ENCODE results near the gene TAS2R31.
"Not testable (repeated sequence)": the region's sequence is repeated elsewhere in the genome, so short reads cannot be mapped to it uniquely, and the experiment has no call there.

Gene TAS2R31, protein sequence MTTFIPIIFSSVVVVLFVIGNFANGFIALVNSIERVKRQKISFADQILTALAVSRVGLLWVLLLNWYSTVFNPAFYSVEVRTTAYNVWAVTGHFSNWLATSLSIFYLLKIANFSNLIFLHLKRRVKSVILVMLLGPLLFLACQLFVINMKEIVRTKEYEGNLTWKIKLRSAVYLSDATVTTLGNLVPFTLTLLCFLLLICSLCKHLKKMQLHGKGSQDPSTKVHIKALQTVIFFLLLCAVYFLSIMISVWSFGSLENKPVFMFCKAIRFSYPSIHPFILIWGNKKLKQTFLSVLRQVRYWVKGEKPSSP

DNA sequence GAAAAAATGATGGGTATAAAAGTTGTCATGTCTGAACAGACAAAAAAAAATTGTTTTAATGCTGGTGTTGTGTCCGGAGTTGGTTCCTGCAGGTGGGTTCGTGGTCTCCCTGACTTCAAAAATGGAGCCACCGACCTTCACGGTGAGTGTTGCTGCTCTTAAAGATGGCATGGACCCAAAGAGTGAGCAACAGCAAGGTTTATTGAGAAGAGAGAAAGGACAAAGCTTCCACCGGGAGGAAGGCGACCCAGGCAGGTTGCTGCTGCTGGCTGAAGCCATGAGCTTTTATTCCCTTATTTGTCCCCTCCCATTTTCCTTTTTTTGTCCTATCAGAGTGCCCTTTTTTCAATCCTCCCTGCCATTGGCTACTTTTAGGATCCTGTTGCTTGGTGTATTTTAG, at the start of gene TAS2R31:
TAS2R31 (minus strand) TSS at position 101 of the 400 bp plus-strand sequence; CDS start at position 29, 72 bp downstream.
- H3K4me3 ChIP-seq (ENCODE audit: low read depth, low read length): no peak within 1 kb of the TSS

DNA sequence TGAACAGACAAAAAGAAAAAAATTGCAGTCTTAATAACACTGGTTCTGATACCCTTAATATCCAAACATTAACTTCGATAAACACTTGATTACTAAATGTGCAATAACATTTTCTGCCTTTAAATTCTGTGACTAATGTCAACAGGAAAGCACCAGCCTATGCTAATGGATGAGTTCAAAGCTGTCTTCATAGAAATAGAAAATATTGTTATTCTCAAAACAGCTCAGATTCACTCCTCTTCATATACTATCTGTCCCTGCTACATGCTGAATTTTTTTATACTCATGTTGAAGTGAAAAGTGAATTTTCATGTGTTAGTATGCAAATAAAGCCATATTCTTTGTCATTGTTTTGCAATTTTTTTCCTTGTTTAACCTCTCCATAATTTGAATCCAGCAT, 47.0 kb upstream of the TAS2R31 start:
- no peak overlapping the region for H3K4me3 ChIP-seq (ENCODE audit: low read depth, low read length)

DNA sequence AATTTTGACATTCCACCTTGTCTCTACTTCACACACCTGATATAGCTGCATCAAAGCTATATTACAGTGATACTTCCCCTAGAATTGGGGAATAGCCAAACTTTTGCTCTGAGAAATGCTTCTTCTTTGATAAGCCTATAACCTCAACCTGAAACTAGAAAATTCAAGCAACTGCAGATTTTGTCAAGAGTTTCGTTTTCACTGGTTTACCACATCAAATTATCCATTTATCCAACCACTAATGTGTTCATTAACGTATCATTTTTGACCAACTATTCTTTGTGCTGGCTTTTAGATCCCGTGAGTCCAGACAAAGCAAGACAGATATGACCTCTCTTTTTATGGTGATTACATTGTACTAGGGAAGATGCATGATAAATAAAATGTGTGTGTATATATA, 44.4 kb upstream of the TAS2R31 start:
- no peak overlapping the region for H3K4me3 ChIP-seq (ENCODE audit: low read depth, low read length)

DNA sequence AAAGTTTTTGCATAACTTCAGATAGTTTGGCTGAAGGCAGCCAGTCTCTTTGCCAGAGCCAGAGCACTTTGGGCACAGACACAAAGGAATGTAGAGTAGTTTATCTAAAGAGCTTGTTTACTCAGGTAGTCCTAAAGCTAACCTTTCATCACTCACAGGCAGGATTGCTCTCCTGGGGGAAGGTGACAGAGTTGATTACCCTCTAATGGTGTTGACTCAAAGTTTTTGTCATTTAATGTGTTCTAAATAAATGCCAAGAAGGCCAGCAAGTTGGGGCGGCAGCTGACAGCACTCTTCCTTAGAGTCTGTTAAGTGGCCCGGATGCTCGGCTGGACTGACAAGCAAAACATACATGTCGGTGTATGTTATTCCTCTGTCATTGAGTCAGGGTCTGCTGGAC, 40.2 kb upstream of the TAS2R31 start:
- H3K4me3 ChIP-seq (ENCODE audit: low read depth, low read length): no peak overlapping the region

DNA sequence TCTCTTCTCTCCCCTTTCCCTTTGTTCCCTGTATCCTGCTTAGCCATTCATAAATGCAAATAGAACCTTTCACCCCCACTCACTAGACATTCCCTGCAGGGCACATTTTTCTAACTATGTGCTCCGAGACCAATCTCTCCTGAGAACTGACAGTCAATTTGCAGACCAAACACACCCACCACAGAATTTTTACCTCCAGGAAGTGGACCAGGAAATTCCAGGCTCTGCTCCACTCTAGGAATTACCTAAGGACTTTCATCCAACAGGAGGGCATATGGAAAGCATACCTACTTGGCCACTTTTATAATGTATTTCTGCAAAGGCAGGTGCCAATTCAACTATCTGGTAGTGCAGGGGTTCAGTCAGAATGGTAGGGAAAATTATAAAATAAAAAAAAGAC, 39.8 kb upstream of the TAS2R31 start:
- H3K4me3 ChIP-seq (ENCODE audit: low read depth, low read length): no peak overlapping the region

DNA sequence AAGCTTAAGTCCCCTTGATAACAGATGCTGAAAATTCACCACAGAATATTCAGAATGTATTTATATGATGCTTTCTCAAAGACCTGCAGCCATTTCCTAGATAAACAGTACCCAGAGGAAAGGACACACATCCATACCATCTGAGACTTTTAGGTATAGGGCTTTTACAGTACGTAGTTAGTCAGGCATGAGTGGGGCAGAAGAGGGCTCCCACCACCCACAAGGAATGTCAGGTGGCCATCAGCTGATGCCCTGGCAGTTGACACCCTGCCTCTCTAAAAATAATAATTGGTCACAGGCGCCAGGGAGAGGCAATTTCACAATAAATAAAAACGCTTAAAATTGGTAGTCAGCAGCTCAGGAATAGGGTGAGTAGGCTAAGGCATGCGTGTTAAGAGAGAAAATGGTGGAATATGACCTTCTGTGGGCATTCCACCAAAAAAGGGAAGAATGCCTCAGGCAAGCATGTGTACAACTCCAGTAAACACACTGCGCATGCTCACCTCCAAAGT, 38.7 kb upstream of the TAS2R31 start:
- H3K4me3 ChIP-seq (ENCODE audit: low read depth, low read length): no peak overlapping the region

DNA sequence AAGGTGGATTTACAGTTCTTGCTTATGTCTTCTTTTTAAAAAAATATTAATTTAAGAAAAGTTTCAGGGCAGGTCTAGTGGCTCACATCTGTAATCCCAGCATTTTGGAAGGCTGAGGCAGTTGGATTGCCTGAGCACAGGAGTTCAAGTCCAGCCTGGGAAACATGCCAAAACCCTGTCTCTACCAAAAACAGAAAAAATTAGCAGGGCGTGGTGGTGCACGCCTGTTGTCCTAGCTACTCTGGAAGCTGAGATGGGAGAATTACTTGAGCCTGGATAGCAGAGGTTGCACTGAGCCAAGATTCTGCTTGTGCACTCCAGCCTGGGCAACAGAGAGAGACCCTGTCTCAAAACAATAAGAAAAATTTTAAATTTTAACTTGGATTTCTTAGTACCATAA, 36.3 kb upstream of the TAS2R31 start:
- H3K4me3 ChIP-seq (ENCODE audit: low read depth, low read length): no peak overlapping the region

DNA sequence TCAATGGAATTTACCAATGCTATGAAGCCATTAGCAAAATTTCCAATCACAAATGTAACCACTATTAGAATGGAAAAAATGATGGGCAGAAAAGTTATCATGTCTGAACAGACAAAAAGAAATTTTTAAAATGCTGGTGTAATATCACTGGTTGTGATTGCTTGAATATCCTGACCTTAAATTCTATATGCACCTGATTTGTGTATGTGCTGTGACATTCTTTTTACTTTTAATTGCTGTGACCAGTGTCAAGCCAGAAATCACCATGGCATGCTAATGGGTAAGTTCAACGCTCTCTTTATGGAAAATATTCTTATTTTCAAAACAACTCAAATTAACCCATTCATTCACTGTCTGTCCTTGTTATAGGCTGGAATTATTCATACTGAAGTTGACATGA, 31.0 kb upstream of the TAS2R31 start, which contains the start of gene TAS2R46:
TAS2R46 (minus strand) TSS at position 101 of the 400 bp plus-strand sequence; CDS start at position 101, 0 bp downstream.
- H3K4me3 ChIP-seq (ENCODE audit: low read depth, low read length): not testable (repeated sequence)

DNA sequence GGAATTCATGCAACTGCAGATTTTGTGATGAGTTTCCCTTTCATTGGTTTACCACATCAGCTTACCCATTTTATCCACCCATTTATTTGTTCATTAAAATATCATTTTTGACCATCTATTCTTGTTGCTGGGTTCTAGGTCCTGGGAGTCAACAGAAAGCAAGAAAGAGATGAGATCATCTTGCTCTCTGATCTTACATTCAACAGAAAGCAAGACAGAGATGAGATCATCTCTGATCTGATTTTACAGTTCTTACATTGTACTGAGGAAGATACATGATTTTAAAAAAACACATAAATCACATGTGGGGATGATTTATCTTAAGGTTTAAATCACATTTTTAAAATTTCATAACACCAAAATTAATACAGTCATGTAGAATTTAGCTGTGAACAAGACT, 28.6 kb upstream of the TAS2R31 start:
- no peak overlapping the region for H3K4me3 ChIP-seq (ENCODE audit: low read depth, low read length)

DNA sequence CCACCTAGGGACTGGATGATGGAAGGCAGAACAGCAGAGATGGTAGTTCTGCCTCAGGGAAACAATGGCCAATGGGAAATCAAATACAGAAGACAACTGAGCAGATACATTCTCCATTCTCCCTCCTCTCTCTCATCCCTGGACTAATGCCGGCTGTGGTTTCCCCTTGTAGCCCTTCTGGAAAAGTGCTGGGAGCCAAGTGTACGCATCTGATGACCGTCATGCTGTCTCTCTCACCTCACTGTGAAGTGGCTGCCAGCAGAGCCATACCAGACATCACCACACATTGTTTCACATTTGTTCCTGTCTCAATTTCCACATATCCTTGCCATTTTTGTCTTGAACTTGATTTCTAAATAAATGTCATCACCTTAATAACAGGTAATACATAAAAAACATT, 27.8 kb upstream of the TAS2R31 start:
- H3K4me3 ChIP-seq (ENCODE audit: low read depth, low read length): no peak overlapping the region

DNA sequence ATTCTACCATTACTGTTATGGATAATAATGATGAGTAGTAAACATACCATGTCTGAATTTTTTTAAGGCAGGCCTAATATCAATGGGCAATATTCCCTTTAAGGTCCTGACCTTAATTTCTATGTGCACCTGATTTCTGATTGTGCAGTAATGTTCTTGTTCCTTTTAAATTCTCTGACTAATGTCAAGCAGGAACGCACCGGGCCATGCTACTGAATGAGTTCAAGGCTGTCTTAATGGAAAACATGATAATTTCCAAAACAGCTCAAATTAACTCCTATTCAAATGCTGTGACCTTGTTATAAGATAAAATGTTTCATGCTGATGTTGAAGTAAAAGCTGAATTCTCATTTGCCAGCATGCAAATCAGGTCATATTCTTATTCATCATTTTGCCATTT, 24.1 kb upstream of the TAS2R31 start:
- no peak overlapping the region for H3K4me3 ChIP-seq (ENCODE audit: low read depth, low read length)

DNA sequence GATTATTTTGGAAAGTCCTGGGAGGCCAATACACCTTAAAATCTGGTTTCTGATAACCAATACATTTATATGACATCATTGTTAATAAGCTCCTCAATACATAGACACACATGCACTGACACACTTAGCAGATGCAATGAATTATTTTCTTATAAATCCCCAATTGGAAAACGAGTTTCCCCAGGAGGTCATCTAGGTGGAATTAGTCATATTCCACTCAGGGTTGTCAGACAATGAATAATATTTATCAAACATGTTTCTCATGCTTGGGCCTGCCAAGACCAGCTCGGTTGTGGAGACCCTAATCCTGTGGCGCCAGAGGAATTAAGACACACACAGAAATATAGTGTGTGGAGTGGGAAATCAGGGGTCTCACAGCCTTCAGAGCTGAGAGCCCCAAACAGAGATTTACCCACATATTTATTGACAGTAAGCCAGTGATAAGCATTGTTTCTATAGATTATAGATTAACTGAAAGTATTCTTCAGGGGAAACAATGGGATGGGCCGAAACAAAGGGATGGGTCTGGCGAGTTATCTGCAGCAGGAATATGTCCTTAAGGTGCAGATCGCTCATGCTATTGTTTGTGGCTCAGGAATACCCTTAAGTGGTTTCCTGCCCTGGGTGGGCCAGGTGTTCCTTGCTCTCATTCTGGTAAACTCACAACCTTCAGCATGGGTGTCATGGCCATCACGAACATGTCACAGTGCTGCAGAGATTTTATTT, 18.8 kb upstream of the TAS2R31 start:
- not testable (repeated sequence) for H3K4me3 ChIP-seq (ENCODE audit: low read depth, low read length)

DNA sequence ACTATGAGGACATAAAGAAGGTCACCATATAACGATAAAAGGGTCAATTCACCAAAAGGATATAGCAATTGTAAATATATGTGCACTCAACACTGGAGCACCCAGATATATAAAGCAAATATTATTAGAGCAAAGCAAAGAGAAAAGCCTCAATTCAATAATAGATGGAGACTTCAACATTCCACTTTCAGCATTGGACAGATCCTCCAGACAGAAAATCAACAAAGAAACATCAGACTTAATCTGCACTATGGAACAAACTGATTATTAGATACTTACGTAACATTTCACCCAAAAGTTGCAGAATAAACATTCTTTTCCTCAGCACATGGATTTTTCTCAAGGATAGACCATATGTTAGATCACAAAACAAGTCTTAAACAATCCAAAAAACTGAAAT, 10.2 kb upstream of the TAS2R31 start:
- not testable (repeated sequence) for H3K4me3 ChIP-seq (ENCODE audit: low read depth, low read length)

DNA sequence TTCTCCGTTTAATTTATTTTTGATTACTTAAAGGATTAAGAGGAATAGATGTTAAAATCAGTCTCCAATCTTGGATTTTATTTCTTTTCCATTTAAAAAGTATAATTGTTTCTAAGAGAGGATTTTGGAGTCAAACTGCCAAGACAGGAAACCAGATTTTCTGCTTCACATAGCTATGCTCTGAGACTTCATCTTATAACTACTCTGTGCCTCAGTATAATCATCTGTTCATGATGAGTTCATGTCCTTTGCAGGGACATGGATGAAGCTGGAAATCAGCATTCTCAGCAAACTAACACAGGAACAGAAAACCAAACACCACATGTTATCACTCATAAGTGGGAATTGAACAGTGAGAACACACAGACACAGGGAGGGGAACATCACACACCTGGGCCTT, 9.0 kb upstream of the TAS2R31 start:
- H3K4me3 ChIP-seq (ENCODE audit: low read depth, low read length): no peak overlapping the region

DNA sequence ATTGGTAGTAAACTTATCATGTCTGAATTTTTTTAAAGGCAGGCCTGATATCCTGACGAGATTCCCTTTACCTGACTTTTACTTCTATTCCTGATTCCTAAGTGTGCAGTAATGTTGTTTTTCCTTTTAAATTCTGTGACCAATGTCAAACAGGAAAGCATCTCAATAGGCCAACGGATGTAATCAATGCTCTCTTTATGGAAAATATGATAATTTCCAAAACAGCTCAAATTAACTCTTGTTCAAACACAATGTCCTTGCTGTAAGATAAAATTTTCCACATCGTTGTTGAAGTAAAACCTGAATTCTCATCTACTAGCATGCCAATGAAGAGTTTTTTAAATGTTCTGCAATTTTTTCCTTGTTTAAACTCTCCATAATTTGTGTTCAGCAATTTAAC, 8.0 kb upstream of the TAS2R31 start:
- no peak overlapping the region for H3K4me3 ChIP-seq (ENCODE audit: low read depth, low read length)

DNA sequence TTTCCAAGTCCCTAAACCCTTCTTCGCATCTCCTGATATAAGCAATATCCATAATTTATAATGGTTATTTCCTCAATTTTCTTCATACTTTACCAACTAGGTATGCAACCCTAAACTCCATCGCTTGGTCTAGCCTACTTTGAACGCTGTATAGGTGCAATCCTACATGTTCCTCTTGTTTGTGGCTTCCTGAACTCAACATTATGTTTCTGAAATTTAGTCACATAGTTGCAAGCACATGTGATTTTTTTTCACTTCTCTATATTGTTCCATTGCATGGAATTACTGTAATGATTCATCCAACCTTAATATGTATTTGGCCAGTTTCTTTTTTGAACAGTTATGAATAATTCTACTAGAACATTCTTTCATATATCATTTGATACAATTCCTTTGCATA, 2.8 kb upstream of the TAS2R31 start:
- not testable (repeated sequence) for H3K4me3 ChIP-seq (ENCODE audit: low read depth, low read length)

DNA sequence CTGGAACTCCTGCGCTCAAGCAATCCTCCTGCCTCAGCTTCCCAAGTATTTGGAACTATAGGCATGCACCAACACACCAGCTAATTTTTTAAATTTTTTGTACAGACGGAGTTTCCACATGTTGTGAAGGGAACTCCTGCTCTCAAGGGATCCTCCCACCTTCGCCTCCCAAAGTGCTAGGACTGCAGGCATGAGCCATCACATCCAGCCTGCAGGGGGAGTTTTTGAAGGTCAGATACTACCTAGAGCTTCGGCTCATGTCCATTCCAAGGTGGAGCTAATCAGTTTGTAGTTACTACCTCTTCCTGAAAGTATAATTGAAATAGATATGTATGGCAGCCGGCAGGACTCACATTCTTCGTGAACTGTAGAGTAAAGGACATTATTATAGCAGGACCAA, 5.1 kb downstream of the TAS2R31 start:
- no peak overlapping the region for H3K4me3 ChIP-seq (ENCODE audit: low read depth, low read length)

DNA sequence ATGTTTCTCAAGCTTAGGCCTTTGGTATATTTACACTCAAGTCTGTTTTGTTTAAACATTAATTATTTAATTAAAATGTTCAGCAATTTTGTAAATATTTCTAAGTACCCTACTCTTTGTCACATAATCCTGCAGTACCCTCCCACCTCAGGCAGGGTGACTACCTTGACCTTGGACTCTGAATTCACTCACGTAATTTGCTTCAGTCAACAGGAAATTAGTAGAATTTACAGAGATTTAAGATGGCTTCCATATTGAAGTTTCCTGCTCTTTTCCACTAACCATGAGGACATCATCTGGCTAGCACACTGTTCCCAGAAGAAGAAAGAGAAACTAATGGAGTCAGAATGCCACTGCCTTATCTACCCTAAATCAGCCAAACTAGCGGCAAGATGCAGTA, 7.8 kb downstream of the TAS2R31 start:
- H3K4me3 ChIP-seq (ENCODE audit: low read depth, low read length): no peak overlapping the region

DNA sequence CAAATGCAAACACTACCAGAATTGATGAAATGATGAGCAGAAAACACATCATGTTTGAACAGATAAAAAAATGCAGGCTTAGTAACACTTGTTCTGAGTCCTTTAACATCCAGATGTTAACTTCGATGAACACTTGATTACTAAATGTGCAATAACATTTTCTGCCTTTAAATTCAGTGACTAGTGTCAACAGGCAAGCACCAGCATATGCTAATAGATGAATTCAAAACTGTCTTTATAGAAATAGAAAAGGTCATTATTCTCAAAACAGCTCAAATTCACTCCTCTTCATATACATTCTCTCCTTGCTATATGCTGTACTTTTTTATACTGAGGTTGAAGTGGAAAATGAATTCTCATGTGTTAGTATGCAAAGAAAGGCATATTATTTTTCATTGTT, 8.7 kb downstream of the TAS2R31 start, which contains the start of gene TAS2R19:
TAS2R19 (minus strand) TSS at position 101 of the 400 bp plus-strand sequence; CDS start at position 52, 49 bp downstream.
- no peak within 1 kb of the TSS for H3K4me3 ChIP-seq (ENCODE audit: low read depth, low read length)

DNA sequence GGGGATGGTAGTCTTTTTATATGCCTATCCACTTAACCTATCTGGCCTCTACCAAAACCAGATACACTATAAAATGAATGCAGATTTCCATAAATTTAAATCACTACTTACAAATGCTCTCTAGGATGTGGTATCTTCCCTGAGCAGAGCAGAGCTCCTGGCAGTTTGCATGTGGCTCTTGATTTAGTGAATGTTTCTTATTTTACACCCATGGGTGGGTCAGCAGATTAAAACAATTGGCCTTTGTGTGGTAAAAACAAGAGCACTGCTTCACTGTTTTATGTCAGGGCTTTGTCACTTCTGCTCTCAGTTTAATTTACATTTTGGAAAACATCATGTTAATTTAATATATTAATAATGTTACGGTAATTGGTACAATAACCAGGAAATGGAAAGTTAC, 14.3 kb downstream of the TAS2R31 start:
- no peak overlapping the region for H3K4me3 ChIP-seq (ENCODE audit: low read depth, low read length)

DNA sequence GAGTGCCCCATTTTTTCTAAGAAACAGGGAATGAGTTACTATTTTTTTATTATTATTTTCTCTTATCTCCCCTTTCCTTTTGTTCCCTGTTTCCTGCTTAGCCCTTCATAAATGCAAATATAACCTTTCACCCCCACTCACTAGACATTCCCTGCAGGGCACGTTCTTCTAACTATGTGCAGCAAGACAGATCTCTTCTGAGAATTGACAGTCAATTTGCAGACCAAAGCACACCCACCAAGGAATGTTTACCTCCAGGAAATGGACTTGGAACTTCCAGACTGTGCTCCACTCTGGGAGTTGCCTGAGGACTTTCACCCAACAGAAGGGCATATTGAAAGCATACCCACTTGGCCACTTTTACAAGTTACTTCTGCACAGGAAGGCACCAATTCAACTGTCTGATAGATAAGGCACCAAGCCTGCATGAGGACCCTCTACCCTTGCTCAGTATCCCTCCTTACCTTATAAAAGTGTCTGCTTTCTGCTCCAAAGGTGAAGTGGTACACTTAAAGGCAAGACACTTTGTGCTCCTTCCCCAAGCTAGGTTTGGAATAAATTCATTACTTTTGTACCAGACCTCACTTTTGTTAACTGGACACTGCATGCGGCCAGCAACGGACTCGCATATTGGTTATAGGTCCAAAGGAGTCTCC, 15.3 kb downstream of the TAS2R31 start:
- H3K4me3 ChIP-seq (ENCODE audit: low read depth, low read length): no peak overlapping the region

DNA sequence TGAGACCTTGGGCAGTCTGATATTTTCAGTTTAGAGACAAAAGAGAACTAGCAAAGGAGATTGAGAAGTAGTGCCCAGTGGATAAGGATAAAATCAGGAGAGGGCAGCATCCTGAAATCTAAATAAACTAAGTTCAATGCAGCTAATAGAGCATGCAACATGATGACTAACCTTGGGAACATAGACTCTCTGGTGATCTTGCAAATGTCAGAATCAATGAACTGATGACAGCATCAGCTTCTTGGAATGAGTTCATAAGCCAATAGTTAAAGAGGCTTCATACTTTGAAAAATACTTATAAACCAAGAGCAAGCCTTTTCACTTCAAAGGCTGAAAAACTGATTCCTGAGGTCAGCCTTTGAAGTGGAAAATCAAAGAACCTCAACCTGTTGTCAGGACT, 17.0 kb downstream of the TAS2R31 start:
- H3K4me3 ChIP-seq (ENCODE audit: low read depth, low read length): no peak overlapping the region
